Measurements from ENCODE around the gene MTMR4. TPM values are rescaled to one million over a fixed set of nuclear protein-coding genes. Genes with fewer than 3 reads are reported as not detected.
A peak's percentile ranks its signal among the peaks of the same experiment; 100 is the strongest.
"Not testable (repeated sequence)": the region's sequence is repeated elsewhere in the genome, so short reads cannot be mapped to it uniquely, and the experiment has no call there.

MTMR4 gene
- total RNA-seq, 1 donor from 2014 or later, result 29.5 TPM

DNA sequence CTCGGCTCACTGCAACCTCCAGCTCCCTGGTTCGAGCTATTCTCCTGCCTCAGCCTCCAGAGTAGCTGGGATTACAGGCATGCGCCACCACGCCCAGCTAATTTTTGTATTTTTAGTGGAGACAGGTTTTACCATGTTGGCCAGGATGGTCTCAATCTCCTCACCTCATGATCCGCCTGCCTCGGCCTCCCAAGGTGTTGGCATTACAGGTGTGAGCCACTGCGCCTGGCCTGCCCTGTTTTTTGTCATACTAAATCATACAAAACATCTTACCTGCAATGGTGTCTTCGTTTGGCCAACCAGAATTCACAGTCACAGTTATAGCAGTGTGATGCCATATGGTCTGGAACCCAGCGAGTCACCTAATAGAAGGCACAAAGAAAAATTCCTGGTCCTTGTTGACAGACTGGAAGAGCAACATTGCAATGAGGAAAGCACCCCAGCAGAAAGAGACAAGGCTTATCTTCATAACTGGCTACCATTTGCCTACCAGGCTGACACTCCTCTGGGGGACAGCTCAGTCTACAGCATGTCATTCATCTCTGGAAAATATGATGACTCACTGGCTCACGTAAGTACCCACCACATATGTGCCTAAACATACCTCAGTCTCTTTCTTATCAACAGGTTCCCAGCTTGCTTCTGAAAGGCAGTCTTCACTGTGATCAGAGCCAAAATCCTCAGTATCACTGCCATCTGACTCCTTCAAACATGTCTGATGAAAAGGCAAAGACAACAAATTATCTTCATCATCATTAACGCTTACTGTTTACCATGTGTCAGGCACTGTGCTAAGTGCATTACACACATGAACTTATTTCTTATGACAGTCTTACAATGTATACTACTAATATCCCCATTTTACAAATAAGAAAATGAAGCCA, 22.0 kb downstream of the MTMR4 start:
- no peak for DNase-seq

- DNase-seq, result no peak
These were observed 22.9 kb downstream of the MTMR4 start for GRCh38 chr17:58491510-58492045.

DNA sequence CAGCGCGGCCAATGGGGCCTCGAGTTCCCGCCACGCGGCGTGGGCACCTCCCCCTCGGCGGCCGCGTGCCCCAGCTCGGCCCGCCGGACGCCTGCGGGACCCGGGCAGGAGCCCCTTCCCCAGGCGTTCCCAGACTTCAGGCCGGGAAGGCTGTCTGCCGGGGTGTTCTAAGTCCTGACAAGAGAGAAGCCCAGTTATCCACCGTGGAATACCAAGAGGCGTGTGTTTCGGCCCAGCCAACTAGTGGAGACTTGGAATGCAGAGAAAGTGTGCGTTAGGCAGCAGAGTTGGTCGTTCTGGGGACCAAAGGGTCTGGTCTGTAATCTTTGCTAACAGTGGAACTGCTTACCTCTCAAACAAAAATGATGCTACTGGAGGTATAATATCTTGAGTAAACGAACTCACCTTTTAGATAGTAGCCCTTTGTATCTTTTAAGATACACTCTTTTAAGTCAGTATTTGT, 26.0 kb downstream of the MTMR4 start:
- no peak for DNase-seq

DNA sequence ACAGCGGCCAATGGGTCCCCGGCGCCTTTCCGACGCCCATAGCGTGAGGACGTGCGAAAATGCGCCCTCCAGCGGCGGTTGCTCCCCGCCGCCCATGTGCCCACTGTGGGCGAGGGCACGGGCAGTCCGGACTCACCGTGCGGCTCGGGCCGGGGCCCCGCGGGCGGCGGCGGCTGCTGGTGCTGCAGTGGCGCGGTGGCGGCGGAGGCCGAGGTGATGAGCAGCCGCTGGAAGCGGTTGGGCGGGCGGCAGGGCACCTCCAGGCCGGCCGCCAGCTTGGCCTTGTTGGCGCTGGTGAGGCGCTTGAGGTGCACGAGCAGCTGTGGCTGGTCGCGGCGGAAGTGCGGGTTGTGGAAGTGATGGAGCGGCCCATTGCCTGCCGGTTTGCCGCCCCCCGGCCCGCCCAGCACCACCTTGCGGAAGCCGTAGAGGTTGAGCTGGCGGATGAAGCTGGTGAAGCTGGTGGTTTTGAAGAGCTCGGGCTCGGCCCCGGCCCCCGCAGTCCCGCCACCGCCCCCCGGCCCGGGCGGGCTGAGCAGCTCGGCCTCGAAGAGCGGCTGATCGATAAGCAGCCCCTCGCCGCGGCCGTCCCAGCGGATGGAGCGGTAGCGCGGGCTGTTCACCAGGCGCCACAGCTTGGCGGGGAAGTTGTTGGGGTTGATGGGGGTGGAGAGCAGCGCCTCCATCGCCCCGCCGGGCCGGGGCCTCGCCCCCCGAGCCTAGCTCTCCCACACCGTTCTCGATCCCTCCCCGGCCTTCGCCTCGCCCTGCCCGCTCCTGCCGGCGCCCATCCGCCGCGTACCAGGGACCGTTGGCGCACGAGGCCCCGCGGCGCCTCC, 26.6 kb downstream of the MTMR4 start, which contains the start of gene HSF5:
HSF5 (minus strand) TSS at position 820 of the 839 bp plus-strand sequence; CDS start at position 686, 134 bp downstream.
- peak; percentile 54 for DNase-seq

GRCh38 chr17:58484600-58484999, 29.8 kb downstream of the MTMR4 start:
- DNase-seq, result no peak

DNA sequence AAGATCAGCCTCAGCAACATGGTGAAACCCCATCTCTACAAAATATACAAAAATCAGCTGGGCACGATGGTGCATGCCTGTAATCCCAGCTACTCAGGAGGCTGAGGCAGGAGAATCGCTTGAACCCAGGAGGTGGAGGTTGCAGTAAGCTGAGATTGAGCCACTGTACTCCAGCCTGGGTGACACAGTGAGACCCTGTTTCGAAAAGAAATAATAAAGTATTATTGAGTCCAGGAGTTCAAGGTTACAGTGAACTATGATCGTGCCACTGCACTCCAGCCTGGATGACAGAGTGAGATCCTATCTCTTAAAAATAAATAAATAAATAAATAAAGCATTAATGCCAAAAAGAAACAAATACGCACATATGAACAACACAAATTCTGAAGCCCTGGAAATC, 32.6 kb downstream of the MTMR4 start:
- DNase-seq, result not testable (repeated sequence)

GRCh38 chr17:58480090-58480489, 34.3 kb downstream of the MTMR4 start:
- DNase-seq, result no peak

- DNase-seq, result no peak
These were observed 37.6 kb downstream of the MTMR4 start for GRCh38 chr17:58476812-58477211.

GRCh38 chr17:58475985-58476384, 38.5 kb downstream of the MTMR4 start:
- DNase-seq, result no peak

DNA sequence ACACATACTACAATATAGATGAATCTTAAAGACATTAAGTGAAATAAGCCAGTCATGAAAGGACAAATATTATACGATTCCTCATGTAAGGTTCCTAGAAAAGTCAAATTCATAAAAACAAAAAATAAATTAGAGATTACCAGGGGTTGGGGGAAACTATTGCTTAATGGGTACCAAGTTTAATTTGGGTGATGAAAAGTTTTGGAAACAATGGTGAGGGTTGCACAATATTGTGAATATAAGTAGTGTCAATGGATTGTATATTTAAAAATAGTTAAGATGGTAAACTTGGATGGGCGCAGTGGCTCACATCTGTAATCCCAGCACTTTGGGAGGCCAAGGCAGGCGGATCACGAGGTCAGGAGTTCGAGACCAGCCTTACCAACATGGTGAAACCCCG, 44.1 kb downstream of the MTMR4 start:
- DNase-seq, result no peak

DNA sequence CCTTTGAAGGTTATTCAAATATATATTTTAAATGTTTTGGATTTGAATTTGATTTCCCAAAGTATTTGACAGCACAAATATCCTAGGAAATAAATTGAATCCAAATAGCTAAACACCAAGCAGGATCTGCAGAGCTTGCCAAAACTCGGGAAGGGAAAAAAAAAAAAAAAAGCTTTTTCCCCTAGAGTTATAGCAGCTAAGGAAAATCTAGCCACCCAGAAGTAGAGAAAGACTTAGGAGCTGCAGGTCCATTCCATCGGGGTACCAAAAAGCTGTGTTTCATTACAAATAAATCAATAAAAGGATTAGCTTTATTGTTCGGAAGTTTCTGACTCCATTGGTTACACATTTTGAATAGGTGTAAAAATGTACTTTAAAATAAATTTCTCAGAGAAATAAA, 45.5 kb downstream of the MTMR4 start:
- no peak for DNase-seq

- no peak for DNase-seq
These were observed 58.9 kb downstream of the MTMR4 start for GRCh38 chr17:58455491-58455890.

DNA sequence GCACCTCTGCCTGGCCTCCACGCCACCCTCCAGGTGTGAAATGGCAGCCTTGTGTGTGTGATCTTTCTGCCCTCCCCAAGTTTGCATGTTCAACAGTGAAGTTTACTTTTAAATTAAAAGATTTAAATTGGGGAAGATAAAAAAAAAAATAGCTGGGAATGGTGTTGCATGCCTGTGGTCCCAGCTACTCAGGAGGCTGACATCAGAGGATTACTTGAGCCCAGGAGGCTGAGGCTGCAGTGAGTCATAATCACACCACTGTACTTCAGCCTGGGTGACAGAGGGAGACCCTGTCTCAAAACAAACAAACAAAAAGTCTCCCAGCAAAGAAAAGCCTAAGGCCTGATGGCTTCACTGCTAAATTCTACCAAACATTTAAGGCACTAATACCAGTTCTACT, 61.7 kb downstream of the MTMR4 start:
- no peak for DNase-seq

DNA sequence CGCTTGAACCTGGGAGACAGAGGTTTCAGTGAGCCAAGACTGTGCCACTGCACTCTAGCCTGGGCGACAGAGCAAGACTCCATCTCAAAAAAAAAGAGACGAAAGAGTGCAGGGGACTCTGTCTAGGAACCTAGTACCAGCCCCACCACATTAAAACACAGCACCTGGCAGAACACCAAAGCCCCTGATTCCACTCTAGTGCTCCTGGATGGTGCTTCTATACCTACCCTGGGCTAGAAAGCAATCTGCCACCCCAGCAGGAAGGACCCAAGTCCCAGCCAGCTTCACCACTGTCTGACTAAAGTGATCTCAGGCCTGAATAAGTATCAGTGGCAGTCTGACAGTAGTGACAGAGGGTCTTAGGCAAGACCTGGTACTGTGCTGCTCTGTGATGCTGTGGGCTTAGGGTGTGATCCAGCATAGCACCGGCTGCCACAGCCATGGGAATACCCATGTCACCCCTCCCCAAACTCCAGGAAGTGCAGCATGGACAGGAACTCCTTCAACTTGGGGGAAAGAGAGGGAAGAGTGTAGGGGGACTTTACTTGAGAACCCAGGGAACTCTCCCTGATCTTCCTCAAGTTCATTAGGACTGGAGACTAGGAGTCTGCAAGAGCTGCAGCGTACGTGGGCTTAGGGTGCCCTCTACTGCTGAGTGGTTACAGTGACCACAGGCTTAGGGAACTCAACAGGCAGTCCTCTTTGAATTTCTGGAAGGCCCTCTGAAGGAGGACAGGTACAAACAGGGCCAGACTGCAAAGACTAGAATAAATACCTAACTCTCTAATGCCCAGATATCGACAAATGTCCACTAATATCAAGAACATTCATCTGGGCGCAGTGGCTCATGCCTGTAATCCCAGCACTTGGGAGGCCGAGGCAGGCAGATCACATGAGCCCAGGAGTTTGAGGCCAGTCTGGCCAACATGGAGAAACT, 67.1 kb downstream of the MTMR4 start:
- DNase-seq, result peak; percentile 54

GRCh38 chr17:58446086-58446485, 68.4 kb downstream of the MTMR4 start:
- no peak for DNase-seq

Other genes with a start within 250 kb of the MTMR4 start
- 19.4 TPM for gene MPO, start 233.7 kb downstream of the MTMR4 start, total RNA-seq
- 5.6 TPM for gene TSPOAP1, start 185.8 kb downstream of the MTMR4 start, total RNA-seq
- 37.0 TPM for gene SUPT4H1, start 162.4 kb downstream of the MTMR4 start, total RNA-seq
- 3.5 TPM for gene RNF43, start 97.1 kb downstream of the MTMR4 start, total RNA-seq
- 0.21 TPM for gene HSF5, start 26.2 kb downstream of the MTMR4 start, total RNA-seq
- under 0.01 TPM for gene TEX14, start 177.4 kb upstream of the MTMR4 start, total RNA-seq
- gene RAD51C, start 178.0 kb upstream of the MTMR4 start, total RNA-seq, result 30.2 TPM
- gene PPM1E, start 241.2 kb upstream of the MTMR4 start, total RNA-seq, result 1.5 TPM